ENCODE measurements around the gene RFLNA. TPM values are rescaled to one million over a fixed set of nuclear protein-coding genes. Genes with fewer than 3 reads are reported as not detected.
"Not testable (repeated sequence)": the region's sequence is repeated elsewhere in the genome, so short reads cannot be mapped to it uniquely, and the experiment has no call there.

Gene RFLNA
- total RNA-seq, 2 donors from 2014 or later = 0.41 to 0.59 TPM

DNA sequence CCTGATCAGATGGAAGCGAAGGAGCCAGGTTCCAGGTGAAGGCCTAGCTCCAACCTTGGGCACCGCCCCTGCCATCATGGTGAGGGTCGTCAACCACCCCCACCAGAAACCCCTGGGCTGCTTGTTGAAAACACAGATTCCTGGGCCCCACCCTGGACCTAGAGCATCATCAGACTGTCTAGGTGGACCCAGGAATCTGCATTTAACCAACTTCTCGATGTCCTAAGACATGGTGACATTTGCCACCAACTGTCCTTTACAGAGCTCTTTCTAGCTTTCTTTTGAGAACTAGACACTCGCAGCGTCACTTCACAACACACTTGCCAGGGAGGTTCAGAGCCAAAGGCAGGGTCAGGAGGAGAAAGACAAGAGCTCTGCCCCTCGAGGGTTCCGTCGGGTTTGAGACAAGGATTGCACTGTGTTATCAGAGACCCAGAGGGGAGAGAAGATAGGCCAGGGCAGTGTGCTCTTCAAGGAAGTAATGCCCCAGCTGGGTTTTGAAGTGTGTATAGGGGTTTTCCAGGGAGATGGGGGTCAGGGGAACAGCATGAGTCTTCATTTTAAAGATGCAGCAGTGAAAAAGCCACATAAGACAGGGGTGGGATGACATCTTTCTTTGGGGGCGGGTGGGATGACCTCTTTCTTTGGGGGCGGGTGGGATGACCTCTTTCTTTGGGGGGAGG is 24.6 kb downstream of the RFLNA start:
- Histone ChIP-seq H3K27ac (no peak overlapping the region), H3K9me3 (peaks cover 0 to 13% of the 10 kb centered on the region in 2 donors), H3K27me3 (no peaks in the 10 kb centered on the region), H3K4me3 (no peak overlapping the region), H3K4me1 (no peaks in the 10 kb centered on the region), H3K36me3 (peaks cover 11% of the 10 kb centered on the region)
- no peak for DNase-seq (ENCODE audit: low spot score)
- TF ChIP-seq, protein P1, sequence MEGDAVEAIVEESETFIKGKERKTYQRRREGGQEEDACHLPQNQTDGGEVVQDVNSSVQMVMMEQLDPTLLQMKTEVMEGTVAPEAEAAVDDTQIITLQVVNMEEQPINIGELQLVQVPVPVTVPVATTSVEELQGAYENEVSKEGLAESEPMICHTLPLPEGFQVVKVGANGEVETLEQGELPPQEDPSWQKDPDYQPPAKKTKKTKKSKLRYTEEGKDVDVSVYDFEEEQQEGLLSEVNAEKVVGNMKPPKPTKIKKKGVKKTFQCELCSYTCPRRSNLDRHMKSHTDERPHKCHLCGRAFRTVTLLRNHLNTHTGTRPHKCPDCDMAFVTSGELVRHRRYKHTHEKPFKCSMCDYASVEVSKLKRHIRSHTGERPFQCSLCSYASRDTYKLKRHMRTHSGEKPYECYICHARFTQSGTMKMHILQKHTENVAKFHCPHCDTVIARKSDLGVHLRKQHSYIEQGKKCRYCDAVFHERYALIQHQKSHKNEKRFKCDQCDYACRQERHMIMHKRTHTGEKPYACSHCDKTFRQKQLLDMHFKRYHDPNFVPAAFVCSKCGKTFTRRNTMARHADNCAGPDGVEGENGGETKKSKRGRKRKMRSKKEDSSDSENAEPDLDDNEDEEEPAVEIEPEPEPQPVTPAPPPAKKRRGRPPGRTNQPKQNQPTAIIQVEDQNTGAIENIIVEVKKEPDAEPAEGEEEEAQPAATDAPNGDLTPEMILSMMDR (IDR thresholded peaks at IDR 0.05) = no peak

DNA sequence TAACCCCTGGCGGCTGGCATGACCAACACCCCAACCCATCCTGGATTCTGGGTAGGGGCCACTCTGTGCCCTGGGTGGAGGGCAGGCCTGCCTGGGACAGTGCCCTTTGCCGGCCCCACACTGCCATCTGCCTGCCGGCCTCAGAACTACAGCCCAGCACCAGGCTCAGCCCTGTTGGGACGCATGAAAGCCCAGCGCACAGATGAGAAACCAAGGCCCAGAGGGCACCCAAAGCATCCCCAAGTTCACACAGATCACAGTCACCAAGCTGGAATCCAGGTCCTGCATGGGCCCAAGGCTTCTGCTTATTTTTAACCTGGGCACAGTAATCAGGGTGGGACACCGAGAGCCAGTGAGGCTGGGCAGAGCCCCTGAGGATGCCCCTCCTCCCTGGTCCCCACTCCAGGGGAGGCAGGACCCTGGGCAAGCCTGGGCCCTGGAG is 26.2 kb downstream of the RFLNA start:
- peak; percentile 82 for DNase-seq (ENCODE audit: low spot score)
- TF ChIP-seq, protein P1 (IDR thresholded peaks at IDR 0.05) = peak; percentile 95 to 96
- H3K27ac ChIP-seq = no peak overlapping the region

DNA sequence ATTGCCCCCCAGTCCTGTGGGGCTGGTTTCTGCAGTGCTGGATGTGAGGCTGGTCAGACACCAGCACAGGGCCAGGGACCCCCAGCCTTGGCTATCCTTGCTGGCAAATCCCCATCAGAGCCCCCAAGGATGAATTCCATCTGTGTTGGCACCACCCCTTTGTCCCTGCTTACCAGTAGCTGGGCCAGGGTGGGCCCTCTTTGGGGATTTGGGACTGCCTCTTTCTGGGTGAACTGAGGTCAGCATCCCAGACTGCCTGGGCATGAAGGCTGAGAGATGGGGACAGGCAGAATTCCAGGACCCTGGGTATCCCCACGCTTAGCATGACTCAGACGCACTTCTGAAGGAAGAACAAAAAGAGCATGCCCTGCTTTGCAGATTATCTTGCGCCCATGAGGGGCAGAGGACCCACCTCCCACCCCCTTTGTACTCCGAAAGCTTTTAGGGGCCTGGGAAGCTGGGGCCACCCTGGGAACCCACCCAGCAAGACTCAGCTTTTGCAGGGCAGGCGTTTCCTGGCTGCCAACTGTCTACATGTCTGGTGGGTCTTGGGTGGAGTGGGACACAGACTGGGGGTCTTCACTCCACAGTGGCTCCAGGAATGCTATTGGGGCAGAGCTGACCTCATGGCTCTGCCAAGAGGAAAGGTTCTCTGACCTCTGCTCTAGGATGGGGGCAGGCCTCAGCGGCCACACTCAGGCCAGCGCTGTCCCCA is 26.8 kb downstream of the RFLNA start:
- Histone ChIP-seq H3K4me3 (no peak overlapping the region), H3K9me3 (peaks cover 0 to 15% of the 10 kb centered on the region in 2 donors), H3K27ac (no peak overlapping the region), H3K36me3 (peaks cover 33% of the 10 kb centered on the region), H3K4me1 (peaks cover 0 to 2% of the 10 kb centered on the region in 2 donors), H3K27me3 (no peaks in the 10 kb centered on the region)
- no peak for DNase-seq (ENCODE audit: low spot score)
- TF ChIP-seq, protein P1 (IDR thresholded peaks at IDR 0.05) = no peak

More for the DNA sequence above, 26.2 kb downstream of the RFLNA start:
- peaks cover 0 to 15% of the 10 kb centered on the region in 2 donors for H3K9me3 ChIP-seq
- no peaks in the 10 kb centered on the region for H3K4me1 ChIP-seq
- peaks cover 26% of the 10 kb centered on the region for H3K36me3 ChIP-seq
- H3K27me3 ChIP-seq = no peaks in the 10 kb centered on the region
- H3K4me3 ChIP-seq = no peak overlapping the region

DNA sequence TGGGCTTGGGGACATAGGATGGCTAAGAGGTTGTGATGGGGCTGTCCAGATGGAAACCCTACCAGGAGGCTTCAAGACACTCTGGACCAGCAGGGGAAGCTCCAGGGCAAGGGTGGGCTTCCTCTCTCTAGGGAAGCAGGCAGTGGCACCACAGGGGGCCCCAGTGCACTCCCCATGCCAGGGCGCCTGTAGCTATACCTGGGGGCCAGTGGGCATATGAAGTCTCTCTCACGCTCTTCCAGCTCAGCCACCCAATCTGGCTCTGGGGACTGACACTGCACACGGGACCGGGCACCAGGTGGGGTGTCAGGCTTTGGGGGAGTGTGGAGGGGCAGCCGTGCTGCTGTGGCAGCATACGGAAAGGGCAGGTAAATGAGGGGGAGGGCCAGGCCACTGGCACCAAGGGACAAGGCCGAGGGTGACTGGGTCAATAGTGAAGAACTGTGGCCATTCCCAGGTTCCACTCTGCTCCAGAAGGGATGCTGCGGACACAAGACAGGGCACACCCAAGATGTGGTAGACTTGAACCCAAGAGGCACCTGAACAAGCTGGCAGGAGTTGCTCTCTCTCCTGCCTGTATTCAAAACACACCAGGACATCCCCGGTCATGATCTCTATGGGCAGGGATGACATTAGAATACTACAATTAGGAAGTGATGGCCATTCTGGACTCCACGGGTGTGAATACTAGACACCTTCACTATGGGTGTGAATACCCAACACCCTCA is 27.5 kb downstream of the RFLNA start:
- Histone ChIP-seq H3K36me3 (peaks cover 37% of the 10 kb centered on the region), H3K27ac (no peak overlapping the region), H3K4me1 (peaks cover 0 to 9% of the 10 kb centered on the region in 2 donors), H3K4me3 (no peak overlapping the region), H3K9me3 (peaks cover 0 to 15% of the 10 kb centered on the region in 2 donors), H3K27me3 (no peaks in the 10 kb centered on the region)
- TF ChIP-seq, protein P1 (IDR thresholded peaks at IDR 0.05) = no peak
- no peak for DNase-seq (ENCODE audit: low spot score)

DNA sequence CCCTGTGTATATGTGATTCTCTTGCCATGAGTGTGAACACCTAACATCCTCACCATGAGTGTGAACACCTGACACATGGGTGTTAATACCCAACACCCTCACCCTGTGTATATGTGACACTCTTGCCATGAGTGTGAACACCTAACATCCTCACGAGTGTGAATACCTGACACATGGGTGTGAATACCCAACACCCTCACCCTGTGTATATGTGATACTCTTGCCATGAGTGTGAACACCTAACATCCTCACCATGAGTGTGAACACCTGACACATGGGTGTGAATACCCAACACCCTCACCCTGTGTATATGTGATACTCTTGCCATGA is 28.1 kb downstream of the RFLNA start:
- DNase-seq (ENCODE audit: low spot score); H3K4me3 ChIP-seq; H3K27me3 ChIP-seq; H3K27ac ChIP-seq: not testable (repeated sequence)
- Histone ChIP-seq H3K9me3 (peaks cover 0 to 15% of the 10 kb centered on the region in 2 donors), H3K4me1 (peaks cover 0 to 14% of the 10 kb centered on the region in 2 donors), H3K36me3 (peaks cover 37% of the 10 kb centered on the region)

Measured in right atrium auricular region (tissue), 2 donors.